ENCODE measurements around the gene VASP.
"Not testable (repeated sequence)": the region's sequence is repeated elsewhere in the genome, so short reads cannot be mapped to it uniquely, and the experiment has no call there.

The VASP gene

DNA sequence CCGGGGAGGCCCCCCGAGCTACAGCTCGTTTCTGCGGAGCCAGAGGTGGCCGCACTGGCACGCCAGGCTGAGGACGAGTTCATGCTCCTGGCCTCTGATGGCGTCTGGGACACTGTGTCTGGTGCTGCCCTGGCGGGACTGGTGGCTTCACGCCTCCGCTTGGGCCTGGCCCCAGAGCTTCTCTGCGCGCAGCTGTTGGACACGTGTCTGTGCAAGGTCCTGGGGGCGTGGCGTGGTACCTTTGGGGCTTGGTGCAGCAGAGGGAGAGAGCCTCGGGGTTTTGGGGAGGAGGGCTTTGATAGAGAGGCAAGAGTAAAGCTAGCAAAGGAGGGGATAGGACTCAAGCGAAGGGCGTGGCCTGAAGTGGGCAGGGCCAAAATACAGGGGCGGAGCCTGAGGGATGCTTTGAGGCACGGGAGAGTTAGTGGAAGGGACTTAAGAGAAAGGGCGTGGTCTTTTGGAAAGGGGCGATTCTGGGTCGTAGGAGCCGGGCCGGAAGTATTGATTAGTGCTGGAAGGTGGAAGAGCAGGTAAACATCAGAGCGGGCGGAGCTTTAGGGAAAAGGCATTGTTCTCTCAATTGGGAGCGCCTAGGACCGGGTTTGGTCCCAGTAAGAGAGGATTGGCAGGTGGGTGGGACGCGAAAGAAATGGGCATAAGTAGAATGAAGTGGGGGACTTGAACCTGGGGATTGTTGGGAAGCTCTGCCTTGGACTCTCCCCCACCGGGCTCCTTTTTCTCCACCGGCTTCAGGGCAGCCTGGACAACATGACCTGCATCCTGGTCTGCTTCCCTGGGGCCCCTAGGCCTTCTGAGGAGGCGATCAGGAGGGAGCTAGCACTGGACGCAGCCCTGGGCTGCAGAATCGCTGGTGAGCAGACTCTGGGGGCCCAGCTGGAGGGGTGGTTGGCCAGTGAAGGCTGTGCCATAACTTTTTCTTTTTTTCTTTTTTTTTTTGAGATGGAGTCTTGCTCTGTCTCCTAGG lies 7.8 kb upstream of the VASP start:
- H3K36me3 Mint-ChIP-seq (ENCODE audit: low read depth) = no peaks in the 10 kb centered on the region
- no peak overlapping the region for H3K27ac Mint-ChIP-seq
- peak overlapping the region; percentile 27 for H3K4me3 Mint-ChIP-seq
- DNase-seq = peak; percentile 83
- no peaks in the 10 kb centered on the region for H3K9me3 Mint-ChIP-seq
- H3K4me1 Mint-ChIP-seq (ENCODE audit: low read depth) = peaks cover 39% of the 10 kb centered on the region
- H3K27me3 Mint-ChIP-seq = peaks cover 24% of the 10 kb centered on the region

DNA sequence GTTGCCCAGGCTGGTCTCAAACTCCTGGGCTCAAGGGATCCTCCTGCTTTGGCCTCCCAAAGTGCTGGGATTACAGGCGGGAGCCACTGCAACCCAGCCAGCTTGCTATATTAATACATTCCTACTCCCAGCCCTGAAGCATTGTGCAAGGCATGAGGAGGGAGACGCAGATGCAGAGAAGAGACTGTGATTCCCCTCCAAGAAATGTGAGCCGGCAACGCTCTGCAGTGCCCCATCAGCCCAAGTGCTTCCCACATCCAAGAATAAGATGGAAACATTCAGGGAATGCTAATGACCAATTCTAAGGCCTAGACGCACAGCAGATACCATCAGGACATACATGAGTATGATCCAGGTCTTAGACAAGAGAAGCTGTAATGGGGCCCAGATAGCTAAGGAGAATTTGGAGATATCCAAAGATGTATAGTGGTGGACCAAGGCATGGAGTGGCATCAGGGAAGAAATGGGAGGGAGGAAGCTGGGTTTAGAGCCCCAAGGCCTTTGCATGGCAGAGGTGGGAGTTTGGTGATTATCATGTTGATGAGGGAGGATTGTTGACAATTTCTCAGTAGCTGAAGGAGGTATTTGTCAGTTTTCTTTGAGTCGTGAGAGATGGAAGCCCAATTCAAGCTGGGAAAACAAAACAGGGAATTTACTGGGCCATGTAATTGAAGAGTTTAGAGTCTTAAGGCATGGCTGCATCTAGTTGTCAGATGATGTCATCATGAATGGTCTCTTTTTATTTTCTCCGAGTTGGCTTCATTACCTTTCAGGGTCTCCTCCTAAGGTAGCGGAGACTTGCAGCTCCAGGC lies 6.2 kb upstream of the VASP start:
- Mint-ChIP-seq H3K27ac (no peak overlapping the region), H3K9me3 (no peaks in the 10 kb centered on the region), H3K27me3 (peaks cover 10% of the 10 kb centered on the region), H3K4me1 (ENCODE audit: low read depth) (peaks cover 41% of the 10 kb centered on the region), H3K4me3 (no peak overlapping the region), H3K36me3 (ENCODE audit: low read depth) (no peaks in the 10 kb centered on the region)
- no peak for DNase-seq

DNA sequence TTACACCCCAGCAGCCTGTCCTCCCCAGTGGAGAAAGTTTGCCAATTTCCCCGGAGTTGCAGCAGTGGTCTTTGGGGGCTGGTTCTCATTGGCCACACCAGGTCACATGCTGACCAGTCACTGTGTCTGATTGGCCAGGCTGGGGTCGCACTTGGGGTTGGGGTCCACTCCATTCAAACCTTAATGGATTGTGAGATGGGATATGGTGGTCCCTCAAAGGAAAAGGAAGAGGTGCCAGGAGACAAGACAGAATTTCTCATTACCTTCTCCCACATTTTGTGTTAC lies 5.6 kb upstream of the VASP start:
- H3K27me3 Mint-ChIP-seq = peaks cover 9% of the 10 kb centered on the region
- DNase-seq = no peak
- H3K4me3 Mint-ChIP-seq = no peak overlapping the region
- peaks cover 43% of the 10 kb centered on the region for H3K4me1 Mint-ChIP-seq (ENCODE audit: low read depth)
- H3K27ac Mint-ChIP-seq = no peak overlapping the region
- no peaks in the 10 kb centered on the region for H3K9me3 Mint-ChIP-seq
- H3K36me3 Mint-ChIP-seq (ENCODE audit: low read depth) = no peaks in the 10 kb centered on the region

DNA sequence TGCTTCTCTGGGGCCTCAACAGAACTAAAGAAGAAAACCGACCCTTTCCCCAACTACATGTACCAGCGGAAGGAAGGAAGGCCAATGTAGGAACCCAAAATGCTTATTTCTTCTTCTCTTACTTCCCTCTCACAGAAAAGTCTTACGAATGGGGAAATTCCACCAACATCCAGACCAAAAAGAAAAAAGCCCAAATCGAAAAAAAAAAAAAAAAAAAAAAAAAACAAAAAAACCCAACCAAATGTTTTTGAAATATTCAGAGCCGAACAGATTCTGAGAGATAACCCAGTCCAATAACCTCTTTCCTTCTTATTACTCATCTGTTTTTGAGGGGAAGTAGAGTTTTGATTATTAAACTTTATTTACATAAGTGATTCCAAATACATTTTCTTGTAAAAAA lies 5.2 kb upstream of the VASP start:
- no peak for DNase-seq
- peaks cover 44% of the 10 kb centered on the region for H3K4me1 Mint-ChIP-seq (ENCODE audit: low read depth)
- no peak overlapping the region for H3K27ac Mint-ChIP-seq
- H3K36me3 Mint-ChIP-seq (ENCODE audit: low read depth) = no peaks in the 10 kb centered on the region
- H3K9me3 Mint-ChIP-seq = no peaks in the 10 kb centered on the region
- H3K4me3 Mint-ChIP-seq = no peak overlapping the region
- H3K27me3 Mint-ChIP-seq = peaks cover 8% of the 10 kb centered on the region

DNA sequence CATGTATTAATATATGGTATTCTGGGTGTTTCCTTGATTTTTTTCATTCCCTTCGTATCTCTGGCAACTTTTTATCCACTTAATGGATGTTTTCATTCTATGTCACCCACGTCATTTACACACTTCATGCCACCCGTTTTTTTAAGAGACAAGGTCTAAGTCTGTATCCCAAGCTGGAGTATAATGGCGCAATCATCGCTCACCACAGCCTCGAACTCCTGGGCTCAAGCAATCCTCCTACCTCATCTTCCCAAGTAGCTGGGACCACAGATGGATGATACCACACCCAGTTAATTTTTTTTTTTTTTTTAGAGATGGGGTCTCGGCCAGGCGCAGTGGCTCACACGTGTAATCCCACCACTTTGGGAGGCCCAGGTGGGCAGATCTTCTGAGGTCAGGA lies 3.4 kb upstream of the VASP start:
- H3K4me1 Mint-ChIP-seq (ENCODE audit: low read depth) = peaks cover 35% of the 10 kb centered on the region
- no peaks in the 10 kb centered on the region for H3K9me3 Mint-ChIP-seq
- H3K27ac Mint-ChIP-seq = no peak overlapping the region
- no peak for DNase-seq
- H3K27me3 Mint-ChIP-seq = no peaks in the 10 kb centered on the region
- peaks cover 4% of the 10 kb centered on the region for H3K36me3 Mint-ChIP-seq (ENCODE audit: low read depth)
- no peak overlapping the region for H3K4me3 Mint-ChIP-seq

DNA sequence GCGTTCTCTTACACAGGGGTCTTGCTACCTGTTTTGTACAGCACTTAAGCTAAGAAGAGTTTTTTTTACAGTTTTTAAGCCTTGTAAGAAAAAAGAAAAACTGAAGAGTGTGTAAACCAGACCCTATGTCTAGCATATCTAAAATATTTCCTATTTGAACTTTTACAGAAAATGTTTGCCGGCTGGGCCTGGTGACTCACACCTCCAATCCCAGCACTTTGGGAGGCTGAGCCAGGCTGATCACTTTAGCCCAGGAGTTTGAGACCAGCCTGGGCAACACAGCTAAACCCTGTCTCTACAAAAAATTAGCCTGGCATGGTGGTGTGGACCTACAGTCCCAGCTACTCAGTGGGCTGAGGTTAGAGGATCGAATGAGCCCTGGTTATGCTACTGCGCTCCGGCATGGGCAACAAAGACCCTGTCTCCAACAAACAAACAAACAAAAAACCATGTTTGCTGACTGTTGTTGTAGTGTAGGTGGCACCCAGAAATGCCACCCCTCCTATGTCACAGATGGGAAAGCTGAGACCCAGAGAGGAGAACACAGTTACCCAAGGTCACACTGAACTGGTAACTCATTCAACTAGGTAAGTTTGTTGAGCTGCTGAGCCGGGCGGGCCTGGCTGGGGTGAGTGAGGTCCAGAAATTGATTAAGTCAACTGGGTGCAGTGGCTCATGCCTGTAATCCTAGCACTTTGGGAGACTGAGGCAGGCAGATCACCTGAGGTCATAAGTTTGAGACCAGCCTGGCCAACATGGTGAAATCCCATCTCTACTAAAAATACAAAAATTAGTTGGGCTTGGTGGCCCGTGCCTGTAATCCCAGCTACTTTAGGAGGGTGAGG lies 1.9 kb upstream of the VASP start:
- Mint-ChIP-seq H3K4me3 (peak overlapping the region; percentile 94), H3K9me3 (no peaks in the 10 kb centered on the region), H3K36me3 (ENCODE audit: low read depth) (peaks cover 17% of the 10 kb centered on the region), H3K4me1 (ENCODE audit: low read depth) (peaks cover 42% of the 10 kb centered on the region), H3K27ac (peak overlapping the region; percentile 89), H3K27me3 (no peaks in the 10 kb centered on the region)
- no peak for DNase-seq

DNA sequence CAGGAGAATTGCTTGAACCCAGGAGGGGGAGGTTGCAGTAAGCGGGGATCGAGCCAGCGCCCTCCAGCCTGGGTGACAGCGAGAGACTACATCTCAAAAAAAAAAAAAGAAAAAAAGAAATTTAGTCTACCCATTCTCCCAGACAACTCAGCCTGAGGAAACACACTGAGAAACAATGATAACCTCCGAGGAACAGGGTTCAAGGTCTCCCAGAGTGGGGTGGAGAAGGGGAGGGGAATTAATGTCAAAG lies 1.4 kb upstream of the VASP start:
- Mint-ChIP-seq H3K4me3 (peak overlapping the region; percentile 94), H3K36me3 (ENCODE audit: low read depth) (peaks cover 23% of the 10 kb centered on the region), H3K27ac (peak overlapping the region; percentile 89), H3K9me3 (no peaks in the 10 kb centered on the region), H3K4me1 (ENCODE audit: low read depth) (peaks cover 47% of the 10 kb centered on the region), H3K27me3 (no peaks in the 10 kb centered on the region)
- no peak for DNase-seq

DNA sequence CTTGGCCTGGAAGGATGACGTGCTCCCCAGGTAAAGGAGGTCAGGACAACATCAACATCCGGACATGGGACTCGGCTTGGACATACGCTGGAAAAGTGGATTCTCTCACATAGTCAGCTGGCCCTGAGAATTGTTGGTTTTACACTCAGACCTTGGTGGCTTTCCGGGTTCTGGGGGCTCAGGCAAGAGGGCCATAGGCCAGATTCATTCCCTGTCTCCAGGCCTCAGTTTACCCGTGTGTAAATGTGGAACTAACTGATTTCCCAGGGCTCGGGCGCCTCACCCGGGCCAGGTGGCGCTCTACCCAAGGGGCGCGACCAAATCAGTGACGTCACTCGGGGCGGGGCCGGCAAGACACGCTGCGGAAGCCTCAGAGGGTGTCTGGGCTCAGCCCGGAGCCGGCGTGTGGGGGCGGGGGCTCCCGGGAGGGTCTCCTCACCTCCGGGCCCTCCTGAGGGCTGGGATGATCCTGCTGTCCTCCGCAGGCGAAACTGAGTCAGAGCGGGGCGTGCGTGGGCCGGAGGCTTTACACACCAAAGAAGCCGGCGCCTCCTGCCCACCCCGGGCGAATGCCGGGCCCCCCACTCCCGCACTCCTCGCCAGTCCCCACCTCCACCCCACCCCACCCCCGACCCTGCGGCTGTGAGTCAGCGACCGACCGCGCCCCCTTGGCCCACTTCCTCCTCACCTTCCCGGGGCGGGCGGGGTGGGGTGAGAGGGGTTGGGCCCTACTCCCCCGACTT lies 862 bp upstream of the VASP start:
- peak; percentile 99 for DNase-seq
- Mint-ChIP-seq H3K4me1 (ENCODE audit: low read depth) (peaks cover 48% of the 10 kb centered on the region), H3K9me3 (no peaks in the 10 kb centered on the region), H3K27ac (peak overlapping the region; percentile 97), H3K36me3 (ENCODE audit: low read depth) (peaks cover 28% of the 10 kb centered on the region), H3K27me3 (no peaks in the 10 kb centered on the region), H3K4me3 (peak overlapping the region; percentile 94)

DNA sequence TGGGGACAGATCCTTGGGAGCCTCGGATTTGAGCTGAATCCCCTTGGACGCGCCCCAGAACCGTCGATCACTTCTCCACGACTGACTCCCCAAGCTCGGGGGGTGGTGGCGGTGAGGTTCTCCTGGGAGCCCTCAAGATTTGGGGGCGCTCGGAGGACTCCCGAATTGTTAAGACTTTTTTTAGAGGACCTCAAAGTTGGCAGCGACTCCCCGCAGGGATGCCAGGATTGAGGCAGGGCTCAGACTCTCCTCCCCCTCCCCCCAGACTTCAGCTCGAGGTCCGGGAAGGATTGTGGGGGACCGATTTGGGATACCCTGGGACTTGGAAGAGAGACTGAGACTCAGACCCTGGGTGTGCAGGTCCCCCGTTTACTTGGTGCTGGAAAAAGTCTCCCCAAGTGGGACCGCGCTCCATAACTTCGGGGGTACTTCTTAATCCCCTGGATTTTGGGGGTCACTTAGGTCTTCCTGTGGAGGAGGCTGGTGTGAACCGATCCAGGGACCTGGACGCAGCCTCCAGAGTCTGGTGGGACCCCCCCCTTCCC lies 665 bp downstream of the VASP start:
- no peaks in the 10 kb centered on the region for H3K27me3 Mint-ChIP-seq
- peaks cover 53% of the 10 kb centered on the region for H3K4me1 Mint-ChIP-seq (ENCODE audit: low read depth)
- peak overlapping the region; percentile 78 for H3K27ac Mint-ChIP-seq
- DNase-seq = no peak
- peak overlapping the region; percentile 94 for H3K4me3 Mint-ChIP-seq
- peaks cover 35% of the 10 kb centered on the region for H3K36me3 Mint-ChIP-seq (ENCODE audit: low read depth)
- no peaks in the 10 kb centered on the region for H3K9me3 Mint-ChIP-seq

DNA sequence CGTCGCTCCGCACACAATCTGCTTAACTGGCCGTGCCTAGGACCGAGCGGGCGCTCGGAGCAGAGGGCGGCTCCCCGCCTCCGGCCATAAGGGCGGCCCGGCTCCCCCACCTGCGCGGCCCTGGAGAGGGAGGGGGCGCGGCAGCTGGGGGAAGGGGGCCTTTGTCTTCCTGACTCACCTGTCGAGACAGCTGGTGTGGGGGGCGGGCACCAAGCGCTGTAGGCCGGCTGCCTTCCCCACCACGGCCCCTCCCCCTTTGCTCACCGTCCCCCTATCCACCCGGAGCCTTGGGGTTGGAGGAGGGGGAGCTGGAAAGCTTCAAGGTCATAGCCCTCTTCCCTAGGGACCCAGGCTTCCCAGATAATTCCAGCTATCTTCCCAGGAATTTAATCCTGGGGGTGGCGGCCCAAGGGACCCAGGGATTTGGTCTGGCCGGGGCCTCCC lies 1.2 kb downstream of the VASP start:
- peak overlapping the region; percentile 94 for H3K4me3 Mint-ChIP-seq
- H3K27ac Mint-ChIP-seq = peak overlapping the region; percentile 78
- H3K27me3 Mint-ChIP-seq = no peaks in the 10 kb centered on the region
- peaks cover 58% of the 10 kb centered on the region for H3K4me1 Mint-ChIP-seq (ENCODE audit: low read depth)
- no peaks in the 10 kb centered on the region for H3K9me3 Mint-ChIP-seq
- peaks cover 38% of the 10 kb centered on the region for H3K36me3 Mint-ChIP-seq (ENCODE audit: low read depth)
- DNase-seq = peak; percentile 62

DNA sequence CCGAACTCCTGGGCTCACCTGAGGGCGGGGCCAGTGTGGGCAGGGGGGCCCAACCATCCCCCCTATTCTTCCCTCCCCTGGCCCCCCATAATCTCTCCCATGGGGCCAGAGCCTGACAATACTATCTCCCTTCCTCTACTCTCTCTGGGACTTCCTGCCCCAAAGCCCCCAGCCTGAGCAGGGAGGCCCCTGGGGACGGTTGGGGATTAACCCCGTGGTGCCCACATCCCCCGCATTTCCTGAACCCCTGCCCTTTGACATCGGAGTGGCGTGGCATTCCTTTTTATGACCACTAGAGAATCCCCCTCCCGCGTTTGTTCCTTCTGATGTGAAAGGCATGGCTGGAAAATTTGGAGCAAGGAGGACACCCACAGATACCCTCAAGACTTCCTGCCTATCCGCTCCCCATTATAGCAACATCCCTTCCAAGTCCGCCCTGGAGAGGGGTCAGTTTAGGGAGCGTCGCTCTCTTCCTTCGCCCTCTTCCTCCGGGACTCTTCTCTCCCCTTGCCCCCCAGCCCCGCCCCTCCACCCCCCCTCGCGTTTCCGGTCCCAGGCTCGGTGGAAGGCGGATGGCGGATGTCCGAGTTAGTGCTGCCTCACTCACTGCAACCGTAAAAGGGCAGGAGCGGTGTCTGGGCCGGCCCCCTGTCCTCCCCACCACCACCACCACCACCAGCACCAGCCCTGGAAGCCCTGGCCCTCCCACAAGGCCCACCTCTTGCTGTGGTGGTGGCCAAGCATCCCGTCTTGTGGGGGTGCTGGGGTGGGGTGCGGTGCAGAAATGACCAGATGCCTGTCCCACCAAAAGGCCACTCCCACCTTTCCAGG lies 1.8 kb downstream of the VASP start:
- peak; percentile 54 for DNase-seq
- H3K9me3 Mint-ChIP-seq = no peaks in the 10 kb centered on the region
- peaks cover 64% of the 10 kb centered on the region for H3K4me1 Mint-ChIP-seq (ENCODE audit: low read depth)
- H3K27ac Mint-ChIP-seq = peak overlapping the region; percentile 95
- H3K27me3 Mint-ChIP-seq = no peaks in the 10 kb centered on the region
- peaks cover 41% of the 10 kb centered on the region for H3K36me3 Mint-ChIP-seq (ENCODE audit: low read depth)
- peak overlapping the region; percentile 94 for H3K4me3 Mint-ChIP-seq

DNA sequence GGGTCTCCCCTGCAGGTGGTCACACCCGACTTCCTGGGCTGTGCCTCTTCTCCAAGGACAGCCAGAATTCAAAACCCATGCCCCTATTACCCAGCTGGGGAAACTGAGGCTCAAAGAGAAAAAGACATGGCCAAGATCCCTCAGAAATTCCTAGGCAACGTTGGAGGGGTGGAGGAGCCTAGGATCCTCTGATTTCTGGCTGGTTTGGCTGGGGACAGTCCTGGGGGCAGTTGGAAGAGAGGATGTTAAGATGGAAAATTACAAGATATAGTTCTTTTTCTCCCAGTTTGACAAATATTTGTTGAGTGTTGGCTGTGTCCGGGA lies 2.4 kb downstream of the VASP start:
- H3K9me3 Mint-ChIP-seq = no peaks in the 10 kb centered on the region
- H3K27ac Mint-ChIP-seq = peak overlapping the region; percentile 95
- no peak for DNase-seq
- no peaks in the 10 kb centered on the region for H3K27me3 Mint-ChIP-seq
- peak overlapping the region; percentile 94 for H3K4me3 Mint-ChIP-seq
- peaks cover 42% of the 10 kb centered on the region for H3K36me3 Mint-ChIP-seq (ENCODE audit: low read depth)
- peaks cover 70% of the 10 kb centered on the region for H3K4me1 Mint-ChIP-seq (ENCODE audit: low read depth)

DNA sequence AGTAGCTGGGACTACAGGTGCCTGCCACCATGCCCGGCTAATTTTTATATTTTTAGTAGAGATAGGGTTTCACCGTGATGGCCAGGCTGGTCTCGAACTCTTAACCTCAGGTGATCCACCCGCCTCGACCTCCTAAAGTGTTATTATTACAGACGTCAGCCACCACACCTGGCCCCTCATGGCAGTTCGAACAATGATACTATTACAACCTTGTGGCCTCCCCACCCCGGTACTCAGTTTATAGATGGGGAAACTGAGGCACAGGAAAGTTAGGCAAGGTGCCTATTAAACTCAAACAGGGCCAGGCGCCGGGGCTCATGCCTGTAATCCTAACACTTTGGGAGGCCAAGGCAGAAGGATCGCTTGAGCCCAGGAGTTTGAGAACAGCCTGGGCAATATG lies 3.1 kb downstream of the VASP start:
- not testable (repeated sequence) for DNase-seq, H3K27me3 Mint-ChIP-seq, H3K9me3 Mint-ChIP-seq
- peaks cover 46% of the 10 kb centered on the region for H3K36me3 Mint-ChIP-seq (ENCODE audit: low read depth)
- peaks cover 72% of the 10 kb centered on the region for H3K4me1 Mint-ChIP-seq (ENCODE audit: low read depth)
- H3K4me3 Mint-ChIP-seq = peak overlapping the region; percentile 94
- peak overlapping the region; percentile 95 for H3K27ac Mint-ChIP-seq

All from activated T-cell treated with anti-CD3 and anti-CD28 coated beads, Interleukin-2, amount 50 U/mL, for 24 hours (primary cell).